Caco-2 (cell line): Measurements from ENCODE around the gene PDGFD. TPM values are rescaled to one million over a fixed set of nuclear protein-coding genes. Genes with fewer than 3 reads are reported as not detected.

Experiments
- BruUV-seq: library from RNA; stranded (reverse); fragments of 400-500 nt; replicated peaks from 2 replicates; lab custom pipeline; 2021; lab: Mats Ljungman, UMichigan
- CTCF ChIA-PET: fragments of 300-600 bp; sonication (Branson Sonifier 250); formaldehyde crosslinking; loops from one replicate; lab custom pipeline; 2022; ENCODE audit warnings: antibody characterized with exemption; lab: Charles Lee
- POLR2A ChIA-PET: fragments of 300-600 bp; sonication (Branson Sonifier 250); formaldehyde crosslinking; loops from one replicate; lab custom pipeline; 2022; ENCODE audit warnings: antibody characterized with exemption; lab: Charles Lee
- DNase-seq, 2 experiments: peaks; one replicate each; pipeline versions ENCODE4 v3.0.0 to v3.0.0-alpha.2; 2020 to 2022
- H3K27me3 ChIP-seq: replicated peaks from 2 replicates; pipeline ENCODE4 v1.6.0; 2011; ENCODE audit warnings: low read length; ENCODE audit not compliant: control insufficient read depth, insufficient read depth
- H3K36me3 ChIP-seq: 2 replicates; pipeline ENCODE4 v1.5.1; 2011; ENCODE audit warnings: low read length; ENCODE audit not compliant: control insufficient read depth, insufficient read depth
- H3K4me1 ChIP-seq: fragments of 250-450 bp; sonication (Bioruptor Pico); 2 replicates; pipeline ENCODE4 v1.5.1; 2020; ENCODE audit warnings: mild to moderate bottlenecking
- H3K4me3 ChIP-seq: 2 replicates; pipeline ENCODE4 v1.5.1; 2011; ENCODE audit warnings: low read depth, mild to moderate bottlenecking, control low read depth, low read length
- H3K9me3 ChIP-seq: fragments of 250-450 bp; sonication (Bioruptor Pico); 2 replicates; pipeline ENCODE4 v1.5.1; 2020; ENCODE audit warnings: mild to moderate bottlenecking, moderate library complexity
- H3K27ac Mint-ChIP-seq: one replicate; pipeline ENCODE4 v1.8.0; 2022; ENCODE audit warnings: mixed read lengths; ENCODE audit not compliant: unreplicated experiment
- H3K27me3 Mint-ChIP-seq: one replicate; pipeline ENCODE4 v1.8.0; 2022; ENCODE audit warnings: mixed read lengths; ENCODE audit not compliant: insufficient read depth, unreplicated experiment
- H3K36me3 Mint-ChIP-seq: one replicate; pipeline ENCODE4 v1.8.0; 2022; ENCODE audit warnings: mild to moderate bottlenecking, mixed read lengths; ENCODE audit not compliant: insufficient read depth, unreplicated experiment
- H3K4me1 Mint-ChIP-seq: one replicate; pipeline ENCODE4 v1.8.0; 2022; ENCODE audit warnings: low read depth, mixed read lengths; ENCODE audit not compliant: unreplicated experiment
- H3K4me3 Mint-ChIP-seq: one replicate; pipeline ENCODE4 v1.8.0; 2022; ENCODE audit warnings: mild to moderate bottlenecking, moderate library complexity, mixed read lengths; ENCODE audit not compliant: unreplicated experiment
- H3K9me3 Mint-ChIP-seq: one replicate; pipeline ENCODE4 v1.8.0; 2022; ENCODE audit warnings: mixed read lengths; ENCODE audit not compliant: unreplicated experiment
- CTCF ChIP-seq, 2 experiments: fragments of 200-600 bp in 1 of 2; IDR thresholded peaks; 1 replicate in 1 of 2; 2 replicates in 1 of 2; pipeline versions ENCODE4 v1.5.1 to v1.8.0; 2011 to 2022; ENCODE audit warnings: antibody characterized with exemption in 1 of 2, control low read depth in 1 of 2, inconsistent platforms in 1 of 2, low read depth in 1 of 2, low read length in 1 of 2, mild to moderate bottlenecking in 1 of 2, moderate library complexity in 1 of 2; ENCODE audit not compliant: insufficient read depth in 1 of 2, severe bottlenecking in 1 of 2, unreplicated experiment in 1 of 2
- intact Hi-C: fragments of 100-400 bp; cut with micrococcal nuclease; formaldehyde crosslinking; loops from one replicate; pipeline ENCODE4 v1.10.0; 2022; ENCODE audit not compliant: unreplicated experiment
- total RNA-seq: library from RNA; stranded (reverse); gene quantifications from 2 replicates; pipeline ENCODE4 v1.2.3, GENCODE V29; 2022

Gene PDGFD
- total RNA-seq, 1 experiment from 2014 or later, result not detected

DNA sequence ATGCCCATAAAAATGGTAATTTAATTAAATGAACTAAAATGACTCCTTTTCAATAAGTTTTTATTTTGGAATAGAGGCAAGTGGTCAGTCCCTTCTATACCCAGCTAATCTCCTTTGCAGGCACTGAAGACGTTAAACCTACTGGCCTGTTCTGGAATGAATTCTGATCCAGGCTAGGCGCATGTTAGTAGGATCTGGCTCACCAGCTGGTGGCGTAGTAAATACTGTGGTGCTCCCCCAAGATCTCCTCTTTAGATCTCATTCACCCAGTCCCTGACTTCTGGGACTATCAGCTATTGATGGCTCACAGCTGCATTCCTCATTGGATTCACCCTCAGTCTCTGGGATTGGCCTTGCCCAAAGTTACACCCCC, 301.2 kb downstream of the PDGFD start:
- Mint-ChIP-seq H3K36me3 (no peaks in the 10 kb centered on the region), H3K4me3 (no peak overlapping the region), H3K27me3 (no peaks in the 10 kb centered on the region), H3K9me3 (peaks cover 9% of the 10 kb centered on the region), H3K27ac (peak overlapping the region; percentile 12), H3K4me1 (no peaks in the 10 kb centered on the region)
- intact Hi-C loops, result no loop called here
- Histone ChIP-seq H3K4me1 (no peaks in the 10 kb centered on the region), H3K4me3 (no peak overlapping the region), H3K36me3 (no peaks in the 10 kb centered on the region), H3K9me3 (peaks cover 4% of the 10 kb centered on the region; the same call in 1 of the 2 replicates), H3K27me3 (no peaks in the 10 kb centered on the region)
- no TSS peak for BruUV-seq
- DNase-seq, result no peak
- ChIA-PET CTCF (no interaction called here), POLR2A (no interaction called here)
- no peak for TF ChIP-seq CTCF (IDR thresholded peaks at IDR 0.05; ENCODE audit: insufficient read depth in 1 of 2, low read depth in 1 of 2, low read length in 1 of 2, severe bottlenecking in 1 of 2, unreplicated experiment in 1 of 2)

- no peak overlapping the region for H3K4me3 Mint-ChIP-seq
- H3K36me3 ChIP-seq, result no peaks in the 10 kb centered on the region
- H3K9me3 Mint-ChIP-seq, result peaks cover 9% of the 10 kb centered on the region
- BruUV-seq, result no TSS peak
- no peak for TF ChIP-seq CTCF (IDR thresholded peaks at IDR 0.05; ENCODE audit: insufficient read depth in 1 of 2, low read depth in 1 of 2, low read length in 1 of 2, severe bottlenecking in 1 of 2, unreplicated experiment in 1 of 2)
- no peak overlapping the region for H3K27ac Mint-ChIP-seq
- H3K36me3 Mint-ChIP-seq, result no peaks in the 10 kb centered on the region
- H3K4me1 ChIP-seq, result no peaks in the 10 kb centered on the region
- CTCF ChIA-PET, result no interaction called here
- intact Hi-C loops, result no loop called here
- no peaks in the 10 kb centered on the region for H3K27me3 Mint-ChIP-seq
- POLR2A ChIA-PET, result no interaction called here
- H3K4me1 Mint-ChIP-seq, result no peaks in the 10 kb centered on the region
- no peak for DNase-seq
- peaks cover 8% of the 10 kb centered on the region; the same call in 1 of the 2 replicates for H3K9me3 ChIP-seq
- H3K27me3 ChIP-seq, result no peaks in the 10 kb centered on the region
- no peak overlapping the region for H3K4me3 ChIP-seq
Observed at GRCh38 chr11:103862094-103862801, 301.7 kb downstream of the PDGFD start.

Other genes with a start within 250 kb of the PDGFD start
- not detected in 2 replicates for gene DDI1, start 127.5 kb downstream of the PDGFD start, total RNA-seq